NCI-H345 treated with DMSO at 0.1 percent for 48 hours (cell line): ENCODE measurements around the gene PCDHAC1.

Experiments
- DNase-seq: peaks from one replicate; lab custom pipeline; 2025; ENCODE audit not compliant: unreplicated experiment; lab: John Stamatoyannopoulos, UW

The PCDHAC1 gene

GRCh38 chr5:140967226-140967893, 41.3 kb downstream of the PCDHAC1 start:
- DNase-seq, result no peak

GRCh38 chr5:140969880-140970279, 43.8 kb downstream of the PCDHAC1 start:
- no peak for DNase-seq

GRCh38 chr5:140973550-140973949, 47.5 kb downstream of the PCDHAC1 start:
- DNase-seq, result no peak

GRCh38 chr5:140977003-140977402, 50.9 kb downstream of the PCDHAC1 start:
- DNase-seq, result no peak

GRCh38 chr5:140978260-140978659, 52.2 kb downstream of the PCDHAC1 start:
- no peak for DNase-seq

- no peak for DNase-seq
Measured at GRCh38 chr5:140978983-140979382, 52.9 kb downstream of the PCDHAC1 start.
